ENCODE measurements around the gene KNL1. TPM values are rescaled to one million over a fixed set of nuclear protein-coding genes. Genes with fewer than 3 reads are reported as not detected.

KNL1 gene
- total RNA-seq, 2 donors from 2014 or later, result 0.77 to 4.6 TPM

DNA sequence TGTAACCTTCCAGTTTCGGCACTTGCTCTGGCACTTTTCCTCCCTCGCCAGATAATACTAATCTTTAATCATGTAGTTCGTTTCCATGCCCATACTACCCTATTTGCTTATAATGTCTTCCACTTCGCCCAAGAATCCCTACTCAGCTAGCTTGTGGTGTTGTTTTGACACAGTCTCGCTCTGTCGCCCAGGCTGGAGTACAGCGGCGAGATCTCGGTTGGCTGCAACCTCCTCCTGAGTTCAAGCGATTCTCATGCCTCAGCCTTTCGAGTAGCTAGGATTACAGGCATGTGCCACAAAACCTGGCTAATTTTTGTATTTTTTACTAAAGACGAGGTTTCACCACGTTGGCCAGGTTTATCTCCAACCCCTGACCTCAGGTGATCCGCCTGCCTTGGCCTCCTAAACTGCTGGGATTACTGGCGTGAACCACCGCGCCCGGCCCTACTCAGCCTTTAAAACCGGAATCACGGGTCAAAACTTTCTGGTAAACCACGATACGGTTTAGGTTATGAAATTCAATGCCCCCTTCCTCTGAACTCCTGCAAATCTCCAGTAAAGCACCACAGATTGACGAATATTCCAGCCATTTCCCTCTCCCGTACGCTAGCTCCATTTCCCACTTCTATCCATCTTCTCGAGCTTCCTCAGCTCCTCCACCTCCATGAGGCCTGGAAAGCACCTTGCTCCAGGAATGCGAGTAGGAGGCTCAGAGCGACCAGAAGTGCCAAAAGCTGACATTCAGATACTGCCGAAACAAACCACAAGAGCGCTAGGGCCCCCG is 100.0 kb downstream of the KNL1 start:
- Mint-ChIP-seq H3K36me3 (ENCODE audit: low read depth) (peaks cover 5% of the 10 kb centered on the region), H3K27me3 (no peaks in the 10 kb centered on the region), H3K27ac (peak overlapping the region; percentile 99), H3K4me3 (peak overlapping the region; percentile 100), H3K4me1 (peaks cover 20% of the 10 kb centered on the region)
- DNase-seq (no peak), ATAC-seq (no peak)
- H3K9me3 ChIP-seq (ENCODE audit: control insufficient read depth, low read length, poor library complexity, severe bottlenecking), result no peaks in the 10 kb centered on the region

DNA sequence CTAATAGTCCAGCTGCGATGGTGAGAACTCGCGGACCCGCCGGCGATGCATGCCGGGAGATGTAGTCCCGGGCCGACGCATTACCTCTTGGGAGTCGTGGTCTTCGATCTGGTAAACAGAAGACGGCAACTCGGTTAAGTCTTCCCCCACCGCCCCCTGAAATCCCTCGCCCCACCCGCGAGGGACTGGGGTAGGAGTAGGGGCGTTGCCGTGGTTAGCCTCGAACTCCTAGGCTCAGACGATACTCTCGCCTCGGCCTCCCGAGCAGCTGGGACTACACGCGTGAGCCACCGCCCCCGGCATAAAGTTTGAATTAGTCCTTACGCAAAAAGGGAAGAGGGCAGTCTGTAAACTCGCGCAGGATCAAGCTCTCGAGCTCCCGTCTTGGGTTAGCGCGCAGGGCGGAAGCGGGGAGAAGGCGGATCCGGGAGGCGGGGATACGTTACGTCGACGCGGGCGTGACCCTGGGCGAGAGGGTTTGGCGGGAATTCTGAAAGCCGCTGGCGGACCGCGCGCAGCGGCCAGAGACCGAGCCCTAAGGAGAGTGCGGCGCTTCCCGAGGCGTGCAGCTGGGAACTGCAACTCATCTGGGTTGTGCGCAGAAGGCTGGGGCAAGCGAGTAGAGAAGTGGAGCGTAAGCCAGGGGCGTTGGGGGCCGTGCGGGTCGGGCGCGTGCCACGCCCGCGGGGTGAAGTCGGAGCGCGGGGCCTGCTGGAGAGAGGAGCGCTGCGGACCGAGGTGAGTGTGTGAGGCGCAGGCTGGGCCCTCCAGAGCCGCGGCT is 100.8 kb downstream of the KNL1 start, which contains the start of gene RAD51:
TSS of gene RAD51 (plus strand) at position 487 of the 781 bp plus-strand sequence. CDS start 3,585 bp downstream, outside the sequence.
- H3K4me3 Mint-ChIP-seq, result peak within 1 kb of the TSS; percentile 100
- peaks cover 16% of the 10 kb centered on the region for H3K4me1 Mint-ChIP-seq
- peak; percentile 96 for ATAC-seq
- H3K27me3 Mint-ChIP-seq, result no peaks in the 10 kb centered on the region
- H3K27ac Mint-ChIP-seq, result peak within 1 kb of the TSS; percentile 99
- peaks cover 2% of the 10 kb centered on the region for H3K36me3 Mint-ChIP-seq (ENCODE audit: low read depth)
- H3K9me3 ChIP-seq (ENCODE audit: control insufficient read depth, low read length, poor library complexity, severe bottlenecking), result no peaks in the 10 kb centered on the region
- DNase-seq, result peak; percentile 82 to 88 (median 85)

DNA sequence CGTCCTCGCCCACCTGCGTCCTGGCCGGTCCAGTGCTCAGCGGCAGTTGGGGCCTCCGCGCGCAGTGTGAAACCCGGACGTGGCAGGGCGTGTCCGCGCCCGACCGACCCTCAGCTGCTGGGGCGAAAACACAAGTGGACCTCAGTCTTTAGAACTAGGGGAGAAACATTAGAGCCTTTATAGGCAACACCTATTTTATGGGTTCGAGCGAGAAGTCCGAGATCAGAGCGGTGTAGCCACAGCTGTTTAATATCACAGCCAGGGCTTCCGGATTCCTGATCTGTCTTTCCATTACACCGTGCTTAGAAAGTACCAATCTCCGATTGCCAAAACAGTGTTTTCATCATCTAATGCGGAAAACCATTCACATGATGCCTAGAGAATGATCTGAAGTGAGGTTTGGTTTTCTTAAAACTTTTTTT is 101.4 kb downstream of the KNL1 start:
- DNase-seq (no peak), ATAC-seq (no peak)
- H3K27me3 Mint-ChIP-seq, result no peaks in the 10 kb centered on the region
- peak overlapping the region; percentile 99 for H3K27ac Mint-ChIP-seq
- H3K4me3 Mint-ChIP-seq, result peak overlapping the region; percentile 100
- peaks cover 16% of the 10 kb centered on the region for H3K4me1 Mint-ChIP-seq
- peaks cover 2% of the 10 kb centered on the region for H3K36me3 Mint-ChIP-seq (ENCODE audit: low read depth)
- no peaks in the 10 kb centered on the region for H3K9me3 ChIP-seq (ENCODE audit: control insufficient read depth, low read length, poor library complexity, severe bottlenecking)

DNA sequence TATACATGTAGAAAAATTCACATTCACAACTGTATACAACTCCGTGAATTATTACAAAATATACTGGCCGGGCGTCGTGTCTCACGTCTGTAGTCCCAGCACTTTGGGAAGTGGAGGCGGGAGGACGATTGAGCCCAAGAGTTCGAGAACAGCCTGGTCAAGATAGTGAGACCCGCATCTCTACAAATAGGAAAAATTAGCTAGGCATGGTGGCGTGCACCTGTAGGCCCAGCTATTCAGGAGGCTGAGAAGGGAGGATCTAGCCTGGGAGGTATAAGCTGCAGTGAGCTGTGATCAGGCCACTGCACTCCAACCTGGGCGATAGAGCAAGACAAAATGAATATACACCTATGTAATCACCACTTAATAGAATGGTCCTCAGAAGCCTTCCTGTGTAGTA is 102.2 kb downstream of the KNL1 start:
- Mint-ChIP-seq H3K36me3 (ENCODE audit: low read depth) (peaks cover 2% of the 10 kb centered on the region), H3K4me1 (peaks cover 16% of the 10 kb centered on the region), H3K27ac (no peak overlapping the region), H3K4me3 (peak overlapping the region; percentile 100), H3K27me3 (no peaks in the 10 kb centered on the region)
- DNase-seq (no peak), ATAC-seq (no peak)
- H3K9me3 ChIP-seq (ENCODE audit: control insufficient read depth, low read length, poor library complexity, severe bottlenecking), result no peaks in the 10 kb centered on the region

DNA sequence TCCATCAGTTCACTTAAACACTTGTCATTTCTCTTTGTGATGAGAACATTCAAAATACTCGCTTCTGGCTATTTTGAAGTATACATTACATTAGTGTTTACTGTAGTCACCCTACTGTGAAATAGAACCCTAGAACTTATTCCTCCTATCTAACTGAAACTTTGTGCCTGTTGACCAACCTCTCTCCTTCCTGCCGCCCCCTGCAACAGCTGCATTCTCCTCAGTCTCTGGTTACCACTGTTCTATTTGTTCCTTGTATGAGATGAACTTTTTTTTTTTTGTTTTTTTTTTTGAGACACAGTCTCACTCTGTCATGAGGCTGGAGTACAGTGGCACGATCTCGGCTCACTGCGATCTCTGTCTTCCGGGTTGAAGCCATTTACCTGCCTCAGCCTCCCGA is 103.9 kb downstream of the KNL1 start:
- H3K4me3 Mint-ChIP-seq, result no peak overlapping the region
- H3K27ac Mint-ChIP-seq, result no peak overlapping the region
- no peaks in the 10 kb centered on the region for H3K27me3 Mint-ChIP-seq
- peaks cover 16% of the 10 kb centered on the region for H3K4me1 Mint-ChIP-seq
- no peaks in the 10 kb centered on the region for H3K9me3 ChIP-seq (ENCODE audit: control insufficient read depth, low read length, poor library complexity, severe bottlenecking)
- DNase-seq (no peak), ATAC-seq (no peak)
- H3K36me3 Mint-ChIP-seq (ENCODE audit: low read depth), result peaks cover 2% of the 10 kb centered on the region

DNA sequence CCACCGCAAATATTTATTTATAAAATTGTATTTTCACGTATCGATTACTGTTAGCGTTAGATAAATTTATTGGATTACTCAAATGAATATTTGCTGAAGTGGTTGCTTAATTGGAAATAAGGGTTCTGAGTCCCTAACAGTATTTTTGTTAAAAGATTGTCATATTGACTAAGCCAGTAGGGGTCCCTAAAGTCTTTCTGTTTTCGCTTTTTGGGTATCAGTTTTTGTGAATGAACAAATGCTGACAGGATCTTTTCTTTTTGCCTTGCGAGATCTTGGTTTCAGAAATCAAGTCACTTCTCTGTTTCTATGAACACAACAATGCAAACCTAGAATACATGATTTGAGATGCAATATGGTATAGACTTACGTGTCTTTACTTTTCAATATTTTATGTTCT is 108.0 kb downstream of the KNL1 start:
- Mint-ChIP-seq H3K4me3 (no peak overlapping the region), H3K27me3 (no peaks in the 10 kb centered on the region), H3K36me3 (ENCODE audit: low read depth) (no peaks in the 10 kb centered on the region), H3K4me1 (peaks cover 4% of the 10 kb centered on the region), H3K27ac (no peak overlapping the region)
- DNase-seq, result no peak
- no peaks in the 10 kb centered on the region for H3K9me3 ChIP-seq (ENCODE audit: control insufficient read depth, low read length, poor library complexity, severe bottlenecking)
- ATAC-seq, result no peak

DNA sequence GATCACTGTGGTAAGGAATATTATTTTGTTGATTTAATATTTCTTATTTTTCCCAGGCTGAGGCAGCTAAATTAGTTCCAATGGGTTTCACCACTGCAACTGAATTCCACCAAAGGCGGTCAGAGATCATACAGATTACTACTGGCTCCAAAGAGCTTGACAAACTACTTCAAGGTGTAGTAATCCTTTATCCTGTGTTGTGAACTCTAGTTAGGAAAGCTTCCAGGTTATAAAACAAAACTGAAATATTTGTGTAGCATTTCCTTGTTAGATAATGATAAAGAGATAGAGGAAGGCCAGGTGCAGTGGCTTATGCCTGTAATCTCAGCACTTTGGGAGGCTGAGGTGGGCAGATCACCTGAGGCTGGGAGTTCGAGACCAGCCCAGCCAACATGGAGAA is 112.1 kb downstream of the KNL1 start:
- Mint-ChIP-seq H3K27ac (no peak overlapping the region), H3K4me3 (no peak overlapping the region), H3K27me3 (no peaks in the 10 kb centered on the region), H3K4me1 (peaks cover 6% of the 10 kb centered on the region), H3K36me3 (ENCODE audit: low read depth) (peaks cover 3% of the 10 kb centered on the region)
- H3K9me3 ChIP-seq (ENCODE audit: control insufficient read depth, low read length, poor library complexity, severe bottlenecking), result no peaks in the 10 kb centered on the region
- ATAC-seq (no peak), DNase-seq (no peak)

Other genes with a start within 250 kb of the KNL1 start
- not detected for gene PHGR1, start 243.2 kb upstream of the KNL1 start, total RNA-seq
- under 1 TPM; 0.02 to 0.03 TPM for gene DISP2, start 236.0 kb upstream of the KNL1 start, total RNA-seq
- gene KNSTRN, start 211.5 kb upstream of the KNL1 start, total RNA-seq, result 1 to 10 TPM; 2.2 to 4.9 TPM
- 10 to 100 TPM; 30.1 to 37.0 TPM for gene IVD, start 188.5 kb upstream of the KNL1 start, total RNA-seq
- gene BAHD1, start 153.3 kb upstream of the KNL1 start, total RNA-seq, result 10 to 100 TPM; 30.2 to 32.1 TPM
- gene CHST14, start 123.3 kb upstream of the KNL1 start, total RNA-seq, result 1 to 10 TPM; 4.4 to 7.5 TPM
- 10 to 100 TPM; 20.9 to 28.5 TPM for gene CCDC32, start 29.2 kb upstream of the KNL1 start, total RNA-seq
- 10 to 100 TPM in 1 of 2 donors, 1 to 10 TPM in 1; 9.1 to 15.1 TPM for gene RPUSD2, start 24.9 kb upstream of the KNL1 start, total RNA-seq
- gene RAD51, start 100.9 kb downstream of the KNL1 start, total RNA-seq, result 1 to 10 TPM; 1.5 to 2.0 TPM
- gene RMDN3, start 161.0 kb downstream of the KNL1 start, total RNA-seq, result 10 to 100 TPM; 31.4 to 33.1 TPM
- 10 to 100 TPM; 16.4 to 20.5 TPM for gene GCHFR, start 169.8 kb downstream of the KNL1 start, total RNA-seq
- 1 to 10 TPM in 1 of 2 donors, under 1 TPM in 1; 0.89 to 1.2 TPM for gene C15orf62, start 175.7 kb downstream of the KNL1 start, total RNA-seq
- 10 to 100 TPM; 19.5 to 22.7 TPM for gene ZFYVE19, start 212.8 kb downstream of the KNL1 start, total RNA-seq
- 10 to 100 TPM; 24.1 to 27.7 TPM for gene DNAJC17, start 213.2 kb downstream of the KNL1 start, total RNA-seq
- not detected for gene PPP1R14D, start 234.5 kb downstream of the KNL1 start, total RNA-seq
- gene SPINT1, start 249.8 kb downstream of the KNL1 start, total RNA-seq, result 1 to 10 TPM; 2.5 to 4.1 TPM